Stimulated activated CD4-positive, alpha-beta T cell treated with anti-CD3 and anti-CD28 coated beads, TNF-alpha, amount 100 ng/mL, for 4 hours (primary cell): ENCODE measurements around the gene DGUOK.

Source experiments
- DNase-seq, 3 experiments: peaks; one replicate each; pipeline ENCODE4 v3.0.0-alpha.2; 2020; ENCODE audit warnings: low read depth in 3 of 3

Gene DGUOK

DNA sequence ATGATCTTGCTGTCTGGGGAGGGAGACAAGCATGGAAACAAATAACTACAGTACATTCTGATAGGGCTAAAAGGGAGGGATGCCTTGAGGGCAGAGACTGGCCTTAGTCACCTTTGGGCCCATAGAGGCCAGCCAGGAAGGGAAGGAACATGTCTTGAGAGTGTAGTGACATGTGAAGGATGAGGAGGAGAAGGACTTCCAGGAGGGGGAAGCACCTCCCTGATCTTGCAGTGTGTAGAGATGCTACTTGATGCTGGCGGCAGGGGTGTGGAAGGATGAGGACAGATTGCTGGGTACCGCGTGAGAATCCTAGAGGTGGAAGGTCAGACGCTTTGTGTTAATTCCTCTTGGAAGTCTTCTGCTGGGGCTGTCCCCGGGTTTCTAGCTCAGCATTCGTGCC lies 71.1 kb downstream of the DGUOK start:
- no peak for DNase-seq

DNA sequence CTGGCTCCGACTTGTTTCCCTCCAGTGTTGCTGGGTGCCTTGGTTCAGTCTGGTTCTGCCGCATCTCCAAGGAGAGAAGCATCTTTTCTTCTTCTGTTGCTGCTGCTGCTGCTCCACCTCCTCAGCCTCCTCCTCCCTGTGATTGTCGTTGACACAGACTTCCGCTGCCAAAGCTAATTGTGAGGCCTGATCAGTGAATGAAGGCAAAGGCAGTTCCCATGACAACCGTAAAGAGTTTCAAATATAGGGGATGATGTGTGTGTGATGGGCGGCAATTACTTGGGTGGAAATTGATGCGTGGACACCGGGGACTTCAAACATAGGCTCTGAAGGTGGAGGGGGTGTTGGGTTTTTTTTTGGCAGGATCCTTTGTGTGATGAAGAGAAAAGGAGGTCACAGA lies 71.8 kb downstream of the DGUOK start:
- no peak for DNase-seq

DNA sequence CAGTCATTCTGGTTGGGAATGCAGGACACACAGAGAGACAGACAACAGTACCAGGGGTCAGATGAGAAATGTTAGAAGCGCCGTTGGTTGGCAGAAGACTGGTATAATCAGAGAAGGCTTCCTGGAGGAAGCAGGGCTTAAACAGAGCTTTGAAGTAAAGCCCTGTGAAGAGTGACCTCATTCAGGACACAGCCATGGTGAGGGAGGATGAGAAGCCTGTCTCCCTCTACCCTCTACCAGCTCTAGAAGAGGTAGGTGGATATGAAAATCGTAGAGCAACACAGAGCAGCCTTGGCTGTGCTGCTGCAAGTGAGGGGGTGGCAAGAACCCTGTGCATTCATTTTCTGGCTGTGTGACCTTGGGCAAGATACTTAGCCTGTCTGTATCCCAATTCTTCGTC lies 72.3 kb downstream of the DGUOK start:
- DNase-seq: no peak

DNA sequence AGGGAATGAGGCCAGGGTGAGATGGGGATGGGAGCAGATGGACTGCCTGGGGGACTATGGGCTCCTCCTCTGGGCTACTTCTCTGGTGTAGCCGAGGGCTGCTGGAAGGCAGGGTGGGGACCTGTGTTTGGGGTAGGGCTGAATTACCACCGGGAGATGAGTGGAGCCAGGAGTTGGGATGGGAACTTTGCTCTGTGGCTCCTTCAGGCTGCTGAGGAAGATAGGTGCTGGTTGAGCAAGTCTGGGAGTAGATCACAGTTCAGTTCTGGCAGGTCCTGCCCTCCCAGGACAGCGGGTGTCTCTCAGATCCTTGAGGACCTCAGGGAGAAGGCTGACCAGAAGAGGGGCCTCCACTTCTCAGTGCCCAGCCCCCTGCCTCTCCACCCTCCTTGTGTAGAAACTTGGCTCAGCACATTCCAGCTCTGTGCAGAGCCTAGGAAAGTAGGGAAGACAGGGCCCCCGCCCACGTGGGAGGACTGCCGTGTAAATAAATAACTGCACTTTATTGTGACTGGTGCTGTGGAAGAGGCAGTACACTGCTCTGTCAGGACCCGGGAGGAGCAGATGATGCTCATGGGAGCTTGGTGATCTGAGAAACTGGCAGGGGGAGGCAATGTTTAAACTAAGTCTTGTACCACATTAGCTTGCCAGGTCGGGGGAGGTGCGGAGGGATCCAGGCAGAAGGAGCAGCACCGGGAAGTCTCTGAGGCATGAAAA lies 73.4 kb downstream of the DGUOK start:
- no peak for DNase-seq

DNA sequence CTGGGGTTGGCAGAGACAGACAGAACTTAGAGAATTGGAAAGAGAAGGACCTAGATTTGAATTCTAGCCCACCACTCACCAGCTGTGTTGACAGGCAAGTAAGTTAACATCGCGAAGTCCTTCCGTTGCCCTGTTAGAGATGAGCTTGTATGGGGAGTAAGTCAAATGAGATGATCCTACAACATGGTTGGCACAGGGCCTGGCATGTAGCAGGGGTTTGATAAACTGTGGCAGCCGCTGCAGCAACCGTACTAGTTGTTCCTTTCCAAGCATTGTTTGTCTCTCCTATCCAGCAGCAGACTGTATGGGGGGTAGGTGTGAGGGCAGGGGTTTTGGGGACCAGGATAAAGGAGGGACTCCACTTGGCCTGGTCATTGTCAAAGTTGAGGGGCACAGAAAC lies 74.0 kb downstream of the DGUOK start:
- DNase-seq: no peak

DNA sequence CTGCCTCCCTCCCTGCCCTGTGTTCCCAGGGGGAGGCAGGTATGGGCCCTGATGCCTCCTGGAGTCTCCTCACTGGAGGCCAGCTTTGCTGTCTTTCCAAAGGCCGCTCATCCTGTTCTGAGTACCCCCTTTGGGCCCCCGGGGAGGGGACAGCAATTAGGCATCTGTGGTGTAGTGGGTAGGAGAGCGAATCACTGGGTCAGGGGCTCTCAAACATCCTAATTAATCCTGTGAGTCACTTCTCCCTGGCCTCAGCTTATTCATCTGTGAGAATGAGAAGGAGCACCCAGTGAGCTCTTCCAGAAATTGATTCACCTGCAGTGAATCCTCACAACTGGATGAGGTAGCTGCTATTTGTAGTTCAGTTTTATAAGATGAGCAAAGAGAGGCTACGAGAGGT lies 74.4 kb downstream of the DGUOK start:
- DNase-seq: no peak

DNA sequence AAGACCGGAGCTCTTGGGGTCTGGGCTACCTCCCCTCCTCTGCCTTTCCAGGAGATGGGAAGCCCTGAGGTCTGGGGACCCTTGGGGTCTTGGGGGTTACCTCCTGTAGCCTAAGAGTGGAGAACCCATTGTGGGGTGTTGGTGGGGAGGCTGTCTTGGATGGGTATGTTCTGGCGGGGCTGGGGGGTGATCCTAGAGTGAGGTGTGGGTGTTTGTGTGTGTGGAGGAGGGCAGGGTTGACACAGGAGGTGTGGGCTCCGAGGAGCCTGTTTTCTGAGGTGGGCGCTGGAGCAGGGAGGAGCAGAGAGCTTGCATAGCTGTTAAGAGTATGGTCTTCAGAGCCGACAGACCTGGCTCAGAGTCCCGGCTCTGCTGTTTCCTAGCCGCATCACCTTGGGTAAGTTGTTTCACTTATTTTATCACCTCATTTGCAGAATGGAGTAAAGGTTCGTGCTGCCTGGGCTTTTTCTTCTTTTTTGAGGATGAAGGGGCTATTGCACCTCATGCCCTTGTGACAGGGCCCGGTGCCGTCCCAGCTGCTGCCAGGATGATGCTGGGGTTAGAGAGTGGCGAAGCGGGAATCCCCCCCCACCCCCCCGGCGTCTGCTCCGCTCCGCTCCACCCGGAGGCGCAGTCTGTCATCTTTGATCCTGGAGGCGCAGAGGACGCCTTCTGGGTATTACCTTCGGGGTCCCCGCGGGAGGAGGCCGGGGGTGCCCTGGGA lies 75.3 kb downstream of the DGUOK start:
- peak in 1 of 3 experiments; percentile 27 for DNase-seq

DNA sequence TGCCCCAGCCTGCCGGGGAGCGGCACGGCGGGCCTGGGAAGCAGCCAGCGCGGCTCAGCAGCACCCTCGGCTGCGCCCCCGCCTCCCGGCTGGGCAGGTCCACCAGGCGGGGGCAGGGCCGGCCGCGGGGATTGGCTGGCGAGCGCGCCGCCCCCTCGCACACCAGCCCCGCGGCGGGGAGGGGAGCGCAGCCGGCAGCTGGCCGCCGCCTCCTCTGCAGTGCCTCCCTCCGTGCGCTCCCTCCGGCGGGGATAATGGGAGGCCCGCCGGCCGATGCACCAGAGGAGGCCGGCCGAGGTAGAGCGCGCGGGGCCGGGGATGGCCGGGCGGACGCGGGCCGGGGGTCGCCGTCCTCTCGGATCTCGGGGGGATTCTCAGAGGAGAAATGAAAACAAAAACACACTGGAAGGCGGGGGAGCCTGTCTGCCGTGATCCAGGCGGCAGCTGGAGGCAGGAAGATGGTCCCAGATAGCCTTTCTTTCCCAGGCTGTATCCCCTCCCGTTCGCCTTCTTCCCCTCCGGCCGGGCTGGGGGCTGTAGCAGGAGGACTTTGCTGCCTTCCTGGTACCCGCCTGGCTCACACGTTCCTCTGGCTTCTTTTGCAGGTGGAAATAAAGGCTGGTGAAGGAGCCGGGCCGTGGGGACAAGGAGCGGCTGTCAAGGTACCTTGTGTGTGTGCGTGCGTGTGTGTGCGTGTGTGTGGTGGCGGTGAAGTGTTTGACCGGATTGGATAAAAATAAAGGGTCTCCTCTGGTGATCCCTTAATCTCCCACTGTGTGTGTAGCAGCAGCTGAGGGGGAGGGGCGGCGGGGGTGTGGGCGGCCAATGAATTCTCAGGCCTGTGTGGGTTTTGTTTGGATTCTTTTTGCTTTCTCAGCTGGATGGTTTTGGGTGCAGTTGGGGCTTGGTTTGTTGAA lies 76.1 kb downstream of the DGUOK start:
- DNase-seq: peak; percentile 53 to 61 (median 57)

DNA sequence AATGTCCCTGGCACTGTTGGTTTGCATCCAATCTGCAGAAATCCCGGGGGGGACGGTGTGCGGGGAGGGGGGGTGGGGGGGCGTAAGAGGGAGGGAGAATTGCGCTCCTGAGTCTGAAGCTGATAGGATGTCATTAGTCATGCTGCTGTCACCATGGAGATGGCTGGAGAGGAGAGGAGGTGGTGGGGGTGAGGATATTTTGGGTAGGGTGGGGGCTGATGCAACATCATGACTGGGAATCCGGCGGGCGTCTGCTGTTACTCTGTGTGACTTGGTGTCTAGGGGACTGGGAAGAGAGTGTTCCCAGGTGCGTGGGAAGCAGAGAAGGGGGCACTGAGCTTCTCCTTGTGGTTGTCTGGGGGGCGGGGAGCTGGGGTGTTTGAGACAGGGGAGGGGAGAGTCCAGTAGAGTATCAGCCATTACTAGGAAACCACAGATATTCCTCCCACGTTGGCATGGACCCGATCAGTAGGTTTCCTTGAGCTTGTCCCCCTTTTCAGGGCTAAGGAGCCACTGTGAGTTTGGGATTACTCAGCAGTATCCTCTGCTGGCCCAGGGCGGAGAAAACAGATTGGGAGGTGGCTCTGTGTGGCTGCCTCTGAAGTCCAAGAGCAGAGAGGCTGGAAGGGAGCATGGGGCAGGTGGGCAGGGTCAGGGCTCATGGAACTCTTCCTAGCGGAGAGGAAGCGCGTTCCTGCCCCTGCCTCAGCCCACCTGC lies 77.0 kb downstream of the DGUOK start:
- DNase-seq: no peak

DNA sequence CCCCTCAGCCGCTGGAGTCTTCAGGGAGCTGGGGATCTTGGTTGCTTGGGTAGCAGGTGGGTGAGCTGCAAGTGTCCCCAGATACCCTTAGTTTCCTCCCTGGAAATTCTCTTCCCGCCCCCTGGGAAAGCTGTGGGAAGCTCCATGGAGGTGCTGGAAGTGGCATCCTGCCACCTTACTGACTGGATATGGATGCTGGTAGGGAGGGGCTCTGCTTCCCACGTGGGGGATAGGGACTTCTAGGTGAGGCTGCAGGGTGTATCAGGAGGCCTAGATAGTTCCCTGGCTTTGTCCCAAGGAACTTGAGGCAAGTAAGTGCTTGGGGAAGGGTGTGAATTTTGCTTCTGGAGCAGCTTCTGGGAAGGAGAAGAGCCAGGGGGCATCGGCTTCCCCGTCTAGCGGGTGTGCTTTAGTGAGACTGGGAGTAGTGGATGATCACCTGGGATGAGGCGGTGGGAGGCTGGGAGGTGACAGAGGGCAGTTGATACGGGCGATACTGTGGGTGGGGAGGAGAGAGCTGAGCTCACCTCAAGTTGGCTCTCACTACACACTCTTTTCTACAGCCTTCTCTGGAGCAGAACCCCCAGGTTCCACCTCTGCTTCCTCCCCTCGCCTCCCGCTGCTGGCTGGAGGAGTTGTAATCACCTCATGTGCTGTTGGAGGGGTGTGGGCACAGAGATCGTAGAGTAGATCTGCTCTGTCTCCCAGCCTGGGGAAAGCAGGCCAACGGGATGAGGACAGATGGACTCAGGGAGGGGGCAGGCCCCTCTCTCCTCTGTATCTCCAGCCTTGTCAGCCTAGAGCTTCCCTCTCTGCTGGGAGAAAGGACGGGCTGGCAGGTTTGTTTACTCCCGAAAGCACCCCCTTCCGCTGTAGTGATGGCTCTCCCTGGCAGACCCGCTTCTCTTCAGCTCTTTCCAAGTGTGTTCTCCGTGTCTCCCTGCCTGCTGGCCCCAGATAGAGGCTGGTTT lies 77.8 kb downstream of the DGUOK start:
- DNase-seq: no peak

DNA sequence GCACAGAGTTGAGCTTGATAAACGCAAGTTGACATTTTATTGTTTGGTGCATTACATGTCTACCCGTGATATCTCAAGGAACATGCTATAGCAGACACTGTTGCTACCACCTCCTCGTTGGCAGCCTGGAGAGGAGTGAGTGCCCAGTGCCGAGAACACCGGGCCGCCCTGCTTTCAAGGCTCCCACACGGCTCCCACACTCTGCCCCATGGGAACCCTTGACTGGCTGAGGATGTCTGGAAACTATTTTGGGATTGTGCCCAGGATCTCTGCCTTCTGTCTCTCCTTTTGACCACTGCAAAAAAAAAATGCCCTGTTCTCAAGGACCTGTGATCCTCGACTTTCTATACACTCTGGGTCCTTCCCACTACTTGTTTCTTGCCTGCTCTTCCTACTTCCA lies 79.1 kb downstream of the DGUOK start:
- no peak for DNase-seq

DNA sequence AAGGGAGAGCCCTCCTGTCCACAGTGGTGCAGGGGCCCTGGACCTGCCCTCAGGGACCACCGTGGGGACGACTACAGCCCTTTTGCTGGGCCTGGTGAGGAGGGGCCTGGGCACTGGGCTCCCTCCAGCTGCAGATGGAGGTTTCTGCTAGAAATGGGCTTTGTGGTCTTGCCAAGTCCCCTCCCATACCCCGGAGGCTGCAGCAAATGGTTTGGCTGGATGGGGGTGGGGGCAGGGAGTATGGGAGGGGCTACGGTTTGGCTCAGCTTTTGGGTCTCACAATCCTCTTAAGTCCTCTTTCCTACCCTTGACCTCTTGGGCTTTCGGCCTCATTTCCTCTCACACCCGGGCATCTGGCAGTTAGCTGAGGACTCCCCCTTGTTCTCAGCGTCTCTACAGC lies 79.8 kb downstream of the DGUOK start:
- no peak for DNase-seq

DNA sequence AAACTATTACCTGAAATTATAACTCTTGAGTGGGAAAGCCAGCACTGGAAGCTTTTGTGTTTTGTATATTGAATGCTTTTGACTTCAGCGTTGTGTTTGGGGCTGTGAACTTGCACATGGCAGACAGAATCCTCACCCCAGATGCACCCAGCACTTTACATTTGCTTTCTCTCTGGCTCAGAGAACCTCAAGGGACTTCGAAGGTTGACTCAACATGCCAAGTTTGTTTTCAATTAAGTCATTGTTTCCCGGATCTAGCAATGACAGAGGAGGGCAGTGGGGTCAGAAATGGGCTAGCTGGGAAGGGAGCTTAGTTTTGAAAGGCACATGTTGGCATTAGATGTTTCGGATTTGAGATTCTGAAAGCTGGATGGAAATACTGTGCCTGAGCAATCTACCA lies 80.4 kb downstream of the DGUOK start:
- DNase-seq: no peak

DNA sequence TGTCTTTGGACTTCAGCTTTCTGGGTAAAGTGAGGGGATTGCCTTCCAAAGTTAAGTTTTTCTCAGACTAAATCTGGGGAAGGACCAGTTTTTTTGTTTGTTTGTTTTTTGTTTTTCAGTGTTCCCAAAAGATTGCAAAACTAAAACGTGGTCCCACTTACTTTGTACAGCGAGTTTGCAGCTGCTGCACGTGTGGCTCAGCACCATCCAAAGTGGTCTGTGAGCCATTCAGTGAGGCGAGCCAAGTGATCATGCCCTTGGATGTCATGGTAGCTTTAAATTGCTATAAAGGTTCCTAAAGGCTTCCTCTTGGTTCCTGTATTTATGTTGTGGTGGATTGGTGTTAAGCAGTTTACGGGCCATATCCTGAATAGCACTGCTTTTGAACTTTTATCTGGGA lies 81.0 kb downstream of the DGUOK start:
- DNase-seq: no peak
